HepG2 (cell line): ENCODE measurements around the gene MCRS1. TPM values are rescaled to one million over a fixed set of nuclear protein-coding genes. Genes with fewer than 3 reads are reported as not detected.

Source experiments
- ATAC-seq: fragments of 200-7000 bp; cut with Tn5 transposase; 3 replicates; pipeline ENCODE4 v1.9.1; 2020; ENCODE audit warnings: mild to moderate bottlenecking, moderate library complexity
- BruUV-seq: library from RNA; stranded (reverse); fragments of 400-500 nt; replicated peaks from 2 replicates; lab custom pipeline; 2021; lab: Mats Ljungman, UMichigan
- CTCF ChIA-PET: fragments of 300-600 bp; formaldehyde crosslinking; extraction: SDS; loops from one replicate; lab custom pipeline; 2021; ENCODE audit warnings: low total read pairs, inconsistent platforms, low intra/inter-chr PET ratio; lab: Yijun Ruan, JAX
- POLR2A ChIA-PET: fragments of 350-600 bp; sonication (Branson Sonifier 250); formaldehyde crosslinking; loops from one replicate; lab custom pipeline; 2020; ENCODE audit warnings: antibody characterized with exemption, inconsistent platforms; lab: Yijun Ruan, JAX
- DNase-seq: peaks from one replicate; pipeline ENCODE4 v3.0.0-alpha.2; 2015; ENCODE audit warnings: low spot score
- FAIRE-seq: peaks from 3 replicates; lab custom pipeline; 2011; peaks lifted over from hg19 to GRCh38; lab: Jason Lieb, UNC
- H2AFZ ChIP-seq: one replicate; pipeline ENCODE4 v1.6.1; 2011; ENCODE audit warnings: low read length, inconsistent platforms
- H3K27ac ChIP-seq: fragments of 300-600 bp; 3 replicates; pipeline ENCODE4 v1.8.0; 2011; ENCODE audit warnings: mixed run types, mild to moderate bottlenecking, mixed read lengths, low read length, inconsistent platforms; ENCODE audit not compliant: insufficient read depth; ENCODE audit errors: extremely low read length
- H3K27me3 ChIP-seq, 2 experiments: fragments of 200-600 bp in 1 of 2; 2 replicates in 1 of 2; 3 replicates in 1 of 2; pipeline versions ENCODE4 v1.6.0 to v1.8.0; 2011; ENCODE audit warnings: low read length in 2 of 2, mild to moderate bottlenecking in 2 of 2, moderate library complexity in 2 of 2, inconsistent platforms in 1 of 2; ENCODE audit not compliant: insufficient read depth in 2 of 2, control insufficient read depth in 1 of 2
- H3K36me3 ChIP-seq, 2 experiments: fragments of 200-600 bp in 1 of 2; replicated peaks in 1 of 2; 2 replicates in 1 of 2; 3 replicates in 1 of 2; pipeline versions ENCODE4 v1.5.1 to v1.8.0; 2011; ENCODE audit warnings: low read length in 2 of 2, inconsistent platforms in 1 of 2; ENCODE audit not compliant: insufficient read depth in 2 of 2, control insufficient read depth in 1 of 2
- H3K4me1 ChIP-seq: 2 replicates; pipeline ENCODE4 v1.5.1; 2012; ENCODE audit warnings: low read length, inconsistent platforms; ENCODE audit not compliant: insufficient read depth
- H3K4me2 ChIP-seq: 2 replicates; pipeline ENCODE4 v1.6.0; 2011; ENCODE audit warnings: low read depth, low read length, inconsistent platforms
- H3K4me3 ChIP-seq, 3 experiments: fragments of 200-600 bp in 1 of 3; sonication (generic), shearing (Covaris generic) in 1 of 3; replicated peaks in 1 of 3; 2 replicates each; pipeline ENCODE4 v1.5.1; 2011 to 2016; ENCODE audit warnings: low read length in 3 of 3, inconsistent platforms in 2 of 3, low read depth in 2 of 3, mild to moderate bottlenecking in 2 of 3, control low read depth in 1 of 3, mixed read lengths in 1 of 3; ENCODE audit not compliant: insufficient read depth in 1 of 3
- H3K79me2 ChIP-seq: one replicate; pipeline ENCODE4 v1.6.1; 2011; ENCODE audit warnings: low read length, inconsistent platforms; ENCODE audit not compliant: insufficient read depth
- H3K9ac ChIP-seq: 2 replicates; pipeline ENCODE4 v1.6.0; 2011; ENCODE audit warnings: mild to moderate bottlenecking, low read depth, low read length, inconsistent platforms; ENCODE audit not compliant: insufficient read depth
- H3K9me3 ChIP-seq: 2 replicates; pipeline ENCODE4 v1.5.1; 2012; ENCODE audit warnings: mild to moderate bottlenecking, low read length
- H4K20me1 ChIP-seq: 2 replicates; pipeline ENCODE4 v1.6.0; 2011; ENCODE audit warnings: inconsistent platforms, mild to moderate bottlenecking, low read length, moderate library complexity; ENCODE audit not compliant: insufficient read depth
- GATAD1 ChIP-seq: IDR thresholded peaks from 2 replicates; pipeline ENCODE4 v1.6.1; 2016; ENCODE audit warnings: missing genetic modification reagents, missing compliant biosample characterization
- RBAK ChIP-seq: sonication (generic); formaldehyde crosslinking; IDR thresholded peaks from 2 replicates; pipeline ENCODE4 v1.5.1; 2020; ENCODE audit warnings: mild to moderate bottlenecking, missing genetic modification reagents
- RFXANK ChIP-seq: IDR thresholded peaks from 2 replicates; pipeline ENCODE4 v1.6.1; 2016
- SMAD1 ChIP-seq: sonication (generic); formaldehyde crosslinking; IDR thresholded peaks from 2 replicates; pipeline ENCODE4 v1.4.0; 2020; ENCODE audit warnings: missing genetic modification reagents, low read depth, mild to moderate bottlenecking, borderline replicate concordance
- SOX6 ChIP-seq, 2 experiments: fragments of 450-650 bp in 1 of 2; sonication (generic) in 1 of 2; formaldehyde crosslinking in 1 of 2; IDR thresholded peaks; 2 replicates each; pipeline versions ENCODE4 v1.4.0 to v1.6.1; 2017 to 2020; ENCODE audit warnings: antibody characterized with exemption in 1 of 2, mild to moderate bottlenecking in 1 of 2, missing genetic modification reagents in 1 of 2
- ZNF24 ChIP-seq: fragments of 450-650 bp; IDR thresholded peaks from 2 replicates; pipeline ENCODE4 v1.6.1; 2017; ENCODE audit warnings: antibody characterized with exemption, mild to moderate bottlenecking
- ZNF83 ChIP-seq: sonication (generic); formaldehyde crosslinking; IDR thresholded peaks from 2 replicates; pipeline ENCODE4 v1.4.0; 2020; ENCODE audit warnings: missing genetic modification reagents, mild to moderate bottlenecking, borderline replicate concordance
- WGBS: methylation state at CpG from one replicate; pipeline ENCODE4 v1.1.6; 2017; ENCODE audit warnings: low lambda C conversion rate; 5-methylcytosine and 5-hydroxymethylcytosine counted together
- in situ Hi-C: cut with HindIII; loops from 2 replicates; pipeline ENCODE4 v1.10.0; 2017; ENCODE audit warnings: low pct_unique_long_range_greater_than_20kb; ENCODE audit not compliant: extremely low pct_ligation_motif_present
- intact Hi-C: fragments of 100-400 bp; cut with micrococcal nuclease; formaldehyde crosslinking; loops from one replicate; pipeline ENCODE4 v1.10.0; 2022; ENCODE audit not compliant: unreplicated experiment
- polyA plus RNA-seq, 8 experiments: library from polyadenylated mRNA; depleted of rRNA in 3 of 8; stranded (reverse) in 7 of 8; unstranded in 1 of 8; fragments of >200 nt; fragmentation: Illumina TruSeq in 4 of 8; extraction: Trizol in 4 of 8; gene quantifications; 2 replicates each; pipeline versions ENCODE4 v1.2.1 to v1.2.3, GENCODE V29; 2011 to 2016; ENCODE audit warnings: low read depth in 4 of 8, missing spikeins in 1 of 8, mixed read lengths in 1 of 8; ENCODE audit not compliant: insufficient read depth in 1 of 8
- total RNA-seq, 5 experiments: library from RNA; depleted of rRNA; stranded (reverse); fragments of >200 nt; fragmentation: Illumina TruSeq; extraction: Trizol; gene quantifications; 2 replicates each; pipeline ENCODE4 v1.2.3, GENCODE V29; 2016; ENCODE audit warnings: low read depth in 1 of 5
- TF ChIP-seq, protein P1 (sequence below): sonication (generic); formaldehyde crosslinking; IDR thresholded peaks from 2 replicates; pipeline ENCODE4 v1.4.0; 2020; ENCODE audit warnings: missing genetic modification reagents
- TF ChIP-seq, protein P2 (sequence below): sonication (generic); formaldehyde crosslinking; IDR thresholded peaks from 2 replicates; pipeline ENCODE4 v1.4.0; 2020; ENCODE audit warnings: mild to moderate bottlenecking, missing genetic modification reagents
- TF ChIP-seq, protein P3 (sequence below): sonication (generic); formaldehyde crosslinking; IDR thresholded peaks from 2 replicates; pipeline ENCODE4 v1.5.1; 2020; ENCODE audit warnings: mild to moderate bottlenecking, moderate library complexity, missing genetic modification reagents
- TF ChIP-seq, protein P4 (sequence below): sonication (generic); formaldehyde crosslinking; IDR thresholded peaks from 2 replicates; pipeline ENCODE4 v1.4.0; 2020; ENCODE audit warnings: mild to moderate bottlenecking, missing genetic modification reagents

Gene MCRS1
- total and polyA plus RNA-seq, 2 of the 13 experiments (the other 11 are each of a cell fraction or from before 2014, with no cell fraction given) = 51.0 to 66.3 TPM

DNA sequence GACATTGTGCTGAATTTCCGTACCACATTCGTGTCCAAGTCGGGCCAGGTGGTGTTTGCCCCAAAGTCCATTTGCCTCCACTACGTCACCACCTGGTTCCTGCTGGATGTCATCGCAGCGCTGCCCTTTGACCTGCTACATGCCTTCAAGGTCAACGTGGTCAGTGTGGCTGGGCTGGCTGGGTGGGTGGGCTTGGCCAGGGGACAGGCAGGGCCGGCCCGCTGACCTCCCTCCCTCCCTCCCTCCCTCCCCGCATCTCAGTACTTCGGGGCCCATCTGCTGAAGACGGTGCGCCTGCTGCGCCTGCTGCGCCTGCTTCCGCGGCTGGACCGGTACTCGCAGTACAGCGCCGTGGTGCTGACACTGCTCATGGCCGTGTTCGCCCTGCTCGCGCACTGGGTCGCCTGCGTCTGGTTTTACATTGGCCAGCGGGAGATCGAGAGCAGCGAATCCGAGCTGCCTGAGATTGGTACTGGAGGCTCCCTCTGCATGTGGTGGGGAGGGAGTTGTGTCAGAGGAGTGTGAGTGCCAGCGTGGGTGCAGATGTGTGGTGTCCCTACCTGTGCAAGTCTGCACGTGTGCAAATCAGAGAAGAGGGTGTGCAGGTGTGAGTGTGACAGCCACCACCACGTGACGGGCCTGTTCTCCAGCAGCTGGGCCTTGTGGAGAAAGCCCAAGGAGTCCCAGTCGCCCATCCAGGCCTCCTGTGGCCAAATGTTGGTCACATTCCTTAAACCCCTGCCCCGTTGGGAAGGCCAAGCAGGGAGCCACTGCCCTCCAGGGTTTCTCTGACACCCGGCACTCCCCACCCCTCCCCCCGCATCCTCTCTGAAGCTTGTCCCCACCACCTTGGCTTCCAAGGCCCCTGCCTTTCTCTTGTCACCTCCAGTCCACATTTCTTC is 23.8 kb downstream of the MCRS1 start (continued):
- TF ChIP-seq, protein P1, sequence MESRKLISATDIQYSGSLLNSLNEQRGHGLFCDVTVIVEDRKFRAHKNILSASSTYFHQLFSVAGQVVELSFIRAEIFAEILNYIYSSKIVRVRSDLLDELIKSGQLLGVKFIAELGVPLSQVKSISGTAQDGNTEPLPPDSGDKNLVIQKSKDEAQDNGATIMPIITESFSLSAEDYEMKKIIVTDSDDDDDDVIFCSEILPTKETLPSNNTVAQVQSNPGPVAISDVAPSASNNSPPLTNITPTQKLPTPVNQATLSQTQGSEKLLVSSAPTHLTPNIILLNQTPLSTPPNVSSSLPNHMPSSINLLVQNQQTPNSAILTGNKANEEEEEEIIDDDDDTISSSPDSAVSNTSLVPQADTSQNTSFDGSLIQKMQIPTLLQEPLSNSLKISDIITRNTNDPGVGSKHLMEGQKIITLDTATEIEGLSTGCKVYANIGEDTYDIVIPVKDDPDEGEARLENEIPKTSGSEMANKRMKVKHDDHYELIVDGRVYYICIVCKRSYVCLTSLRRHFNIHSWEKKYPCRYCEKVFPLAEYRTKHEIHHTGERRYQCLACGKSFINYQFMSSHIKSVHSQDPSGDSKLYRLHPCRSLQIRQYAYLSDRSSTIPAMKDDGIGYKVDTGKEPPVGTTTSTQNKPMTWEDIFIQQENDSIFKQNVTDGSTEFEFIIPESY (CRISPR knock-in tag) = peak; percentile 46; the same call in 1 of the 2 replicates
- TF ChIP-seq, protein P2, sequence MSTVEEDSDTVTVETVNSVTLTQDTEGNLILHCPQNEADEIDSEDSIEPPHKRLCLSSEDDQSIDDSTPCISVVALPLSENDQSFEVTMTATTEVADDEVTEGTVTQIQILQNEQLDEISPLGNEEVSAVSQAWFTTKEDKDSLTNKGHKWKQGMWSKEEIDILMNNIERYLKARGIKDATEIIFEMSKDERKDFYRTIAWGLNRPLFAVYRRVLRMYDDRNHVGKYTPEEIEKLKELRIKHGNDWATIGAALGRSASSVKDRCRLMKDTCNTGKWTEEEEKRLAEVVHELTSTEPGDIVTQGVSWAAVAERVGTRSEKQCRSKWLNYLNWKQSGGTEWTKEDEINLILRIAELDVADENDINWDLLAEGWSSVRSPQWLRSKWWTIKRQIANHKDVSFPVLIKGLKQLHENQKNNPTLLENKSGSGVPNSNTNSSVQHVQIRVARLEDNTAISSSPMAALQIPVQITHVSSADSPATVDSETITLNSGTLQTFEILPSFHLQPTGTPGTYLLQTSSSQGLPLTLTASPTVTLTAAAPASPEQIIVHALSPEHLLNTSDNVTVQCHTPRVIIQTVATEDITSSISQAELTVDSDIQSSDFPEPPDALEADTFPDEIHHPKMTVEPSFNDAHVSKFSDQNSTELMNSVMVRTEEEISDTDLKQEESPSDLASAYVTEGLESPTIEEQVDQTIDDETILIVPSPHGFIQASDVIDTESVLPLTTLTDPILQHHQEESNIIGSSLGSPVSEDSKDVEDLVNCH (CRISPR knock-in tag) = no peak

DNA sequence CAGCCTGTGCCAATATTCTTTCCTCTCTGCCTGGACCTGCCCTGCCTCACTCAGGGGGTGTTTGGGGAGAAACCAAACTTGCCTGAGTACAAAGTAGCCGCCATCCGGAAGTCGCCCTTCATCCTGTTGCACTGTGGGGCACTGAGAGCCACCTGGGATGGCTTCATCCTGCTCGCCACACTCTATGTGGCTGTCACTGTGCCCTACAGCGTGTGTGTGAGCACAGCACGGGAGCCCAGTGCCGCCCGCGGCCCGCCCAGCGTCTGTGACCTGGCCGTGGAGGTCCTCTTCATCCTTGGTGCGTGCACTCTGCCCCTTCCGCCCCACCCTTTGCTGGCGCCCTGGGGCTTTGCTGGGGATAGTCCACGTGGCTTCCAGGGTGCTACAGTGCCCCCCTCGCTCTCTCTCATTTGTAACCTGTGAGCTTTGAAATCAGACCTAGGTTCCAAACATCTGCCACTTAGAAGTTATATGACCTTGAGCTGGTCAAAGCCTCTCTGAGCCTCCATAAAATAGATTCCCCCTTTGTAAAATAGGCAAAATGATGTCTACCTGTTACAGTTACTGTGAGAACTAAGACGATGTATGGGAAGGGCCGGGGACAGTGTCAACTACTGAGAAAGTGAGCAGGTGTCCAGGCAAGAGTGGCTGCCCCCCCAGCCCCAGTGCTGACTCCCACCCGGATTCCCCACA is 24.6 kb downstream of the MCRS1 start:
- H3K4me3 ChIP-seq = peak overlapping the region; percentile 25 to 70 (median 38)
- no CpG with 5 or more reads among the region's 20 CpGs for WGBS
- ATAC-seq = peak; percentile 25
- intact Hi-C loops = no loop called here
- peaks cover 6 to 28% of the 10 kb centered on the region in 2 experiments for H3K27me3 ChIP-seq
- H3K36me3 ChIP-seq = no peaks in the 10 kb centered on the region
- FAIRE-seq = no peak
- H3K9ac ChIP-seq = no peak overlapping the region
- no peaks in the 10 kb centered on the region for H4K20me1 ChIP-seq
- BruUV-seq = no TSS peak
- peaks cover 87% of the 10 kb centered on the region for H3K4me1 ChIP-seq
- ChIA-PET POLR2A (no interaction called here), CTCF (no interaction called here)
- H3K9me3 ChIP-seq = no peaks in the 10 kb centered on the region
- in situ Hi-C loops = no loop called here
- H3K79me2 ChIP-seq = no peaks in the 10 kb centered on the region
- H2AFZ ChIP-seq = no peak overlapping the region
- H3K27ac ChIP-seq = no peak overlapping the region
- H3K4me2 ChIP-seq = peak overlapping the region; percentile 83
- DNase-seq = no peak
- TF ChIP-seq SOX6 (IDR thresholded peaks at IDR 0.05) (no peak), SOX6 (CRISPR knock-in tag; IDR thresholded peaks at IDR 0.05) (0 out of 2 replicates have a peak, but pooled peaks have one; percentile 44), ZNF24 (no peak), GATAD1 (CRISPR knock-in tag) (no peak), RBAK (CRISPR knock-in tag) (no peak), ZNF83 (CRISPR knock-in tag) (no peak), RFXANK (CRISPR knock-in tag) (no peak), SMAD1 (CRISPR knock-in tag) (peak; percentile 64; the same call in 1 of the 2 replicates)
- TF ChIP-seq, protein P3, sequence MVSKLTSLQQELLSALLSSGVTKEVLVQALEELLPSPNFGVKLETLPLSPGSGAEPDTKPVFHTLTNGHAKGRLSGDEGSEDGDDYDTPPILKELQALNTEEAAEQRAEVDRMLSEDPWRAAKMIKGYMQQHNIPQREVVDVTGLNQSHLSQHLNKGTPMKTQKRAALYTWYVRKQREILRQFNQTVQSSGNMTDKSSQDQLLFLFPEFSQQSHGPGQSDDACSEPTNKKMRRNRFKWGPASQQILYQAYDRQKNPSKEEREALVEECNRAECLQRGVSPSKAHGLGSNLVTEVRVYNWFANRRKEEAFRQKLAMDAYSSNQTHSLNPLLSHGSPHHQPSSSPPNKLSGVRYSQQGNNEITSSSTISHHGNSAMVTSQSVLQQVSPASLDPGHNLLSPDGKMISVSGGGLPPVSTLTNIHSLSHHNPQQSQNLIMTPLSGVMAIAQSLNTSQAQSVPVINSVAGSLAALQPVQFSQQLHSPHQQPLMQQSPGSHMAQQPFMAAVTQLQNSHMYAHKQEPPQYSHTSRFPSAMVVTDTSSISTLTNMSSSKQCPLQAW (CRISPR knock-in tag) = no peak
- TF ChIP-seq, protein P4, sequence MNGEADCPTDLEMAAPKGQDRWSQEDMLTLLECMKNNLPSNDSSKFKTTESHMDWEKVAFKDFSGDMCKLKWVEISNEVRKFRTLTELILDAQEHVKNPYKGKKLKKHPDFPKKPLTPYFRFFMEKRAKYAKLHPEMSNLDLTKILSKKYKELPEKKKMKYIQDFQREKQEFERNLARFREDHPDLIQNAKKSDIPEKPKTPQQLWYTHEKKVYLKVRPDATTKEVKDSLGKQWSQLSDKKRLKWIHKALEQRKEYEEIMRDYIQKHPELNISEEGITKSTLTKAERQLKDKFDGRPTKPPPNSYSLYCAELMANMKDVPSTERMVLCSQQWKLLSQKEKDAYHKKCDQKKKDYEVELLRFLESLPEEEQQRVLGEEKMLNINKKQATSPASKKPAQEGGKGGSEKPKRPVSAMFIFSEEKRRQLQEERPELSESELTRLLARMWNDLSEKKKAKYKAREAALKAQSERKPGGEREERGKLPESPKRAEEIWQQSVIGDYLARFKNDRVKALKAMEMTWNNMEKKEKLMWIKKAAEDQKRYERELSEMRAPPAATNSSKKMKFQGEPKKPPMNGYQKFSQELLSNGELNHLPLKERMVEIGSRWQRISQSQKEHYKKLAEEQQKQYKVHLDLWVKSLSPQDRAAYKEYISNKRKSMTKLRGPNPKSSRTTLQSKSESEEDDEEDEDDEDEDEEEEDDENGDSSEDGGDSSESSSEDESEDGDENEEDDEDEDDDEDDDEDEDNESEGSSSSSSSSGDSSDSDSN (CRISPR knock-in tag) = 0 out of 2 replicates have a peak, but pooled peaks have one; percentile 26
